SJCRH30 (cell line): ENCODE results near the gene ARHGEF17. TPM values are rescaled to one million over a fixed set of nuclear protein-coding genes. Genes with fewer than 3 reads are reported as not detected.
A peak's percentile ranks its signal among the peaks of the same experiment; 100 is the strongest.

Experiments used
- DNase-seq, 2 experiments: peaks; one replicate each; pipeline ENCODE4 v3.0.0-alpha.2; 2015 to 2020
- H3K27ac ChIP-seq: fragments of 250-450 bp; sonication (Bioruptor Pico); 2 replicates; pipeline ENCODE4 v1.5.1; 2020; ENCODE audit warnings: mild to moderate bottlenecking, moderate library complexity
- H3K27me3 ChIP-seq: fragments of 250-450 bp; sonication (Bioruptor Pico); 2 replicates; pipeline ENCODE4 v1.5.1; 2020; ENCODE audit warnings: mild to moderate bottlenecking, moderate library complexity
- H3K36me3 ChIP-seq: fragments of 250-450 bp; sonication (Bioruptor Pico); 2 replicates; pipeline ENCODE4 v1.5.1; 2020; ENCODE audit warnings: mild to moderate bottlenecking, moderate library complexity
- H3K4me1 ChIP-seq: fragments of 250-450 bp; sonication (Bioruptor Pico); 2 replicates; pipeline ENCODE4 v1.5.1; 2020; ENCODE audit warnings: mild to moderate bottlenecking, moderate library complexity
- H3K4me3 ChIP-seq: fragments of 250-450 bp; sonication (Bioruptor Pico); 2 replicates; pipeline ENCODE4 v1.5.1; 2020; ENCODE audit warnings: mild to moderate bottlenecking, moderate library complexity
- H3K9me3 ChIP-seq: fragments of 250-450 bp; sonication (Bioruptor Pico); replicated peaks from 2 replicates; pipeline ENCODE4 v1.5.1; 2020; ENCODE audit warnings: mild to moderate bottlenecking, moderate library complexity
- total RNA-seq: library from RNA; depleted of rRNA; stranded (reverse); fragments of >200 nt; shearing (Covaris generic); gene quantifications from 2 replicates; pipeline ENCODE4 v1.2.3, GENCODE V29; 2014

ARHGEF17 gene
- total RNA-seq, 1 experiment from 2014 or later, result 12.0 TPM

DNA sequence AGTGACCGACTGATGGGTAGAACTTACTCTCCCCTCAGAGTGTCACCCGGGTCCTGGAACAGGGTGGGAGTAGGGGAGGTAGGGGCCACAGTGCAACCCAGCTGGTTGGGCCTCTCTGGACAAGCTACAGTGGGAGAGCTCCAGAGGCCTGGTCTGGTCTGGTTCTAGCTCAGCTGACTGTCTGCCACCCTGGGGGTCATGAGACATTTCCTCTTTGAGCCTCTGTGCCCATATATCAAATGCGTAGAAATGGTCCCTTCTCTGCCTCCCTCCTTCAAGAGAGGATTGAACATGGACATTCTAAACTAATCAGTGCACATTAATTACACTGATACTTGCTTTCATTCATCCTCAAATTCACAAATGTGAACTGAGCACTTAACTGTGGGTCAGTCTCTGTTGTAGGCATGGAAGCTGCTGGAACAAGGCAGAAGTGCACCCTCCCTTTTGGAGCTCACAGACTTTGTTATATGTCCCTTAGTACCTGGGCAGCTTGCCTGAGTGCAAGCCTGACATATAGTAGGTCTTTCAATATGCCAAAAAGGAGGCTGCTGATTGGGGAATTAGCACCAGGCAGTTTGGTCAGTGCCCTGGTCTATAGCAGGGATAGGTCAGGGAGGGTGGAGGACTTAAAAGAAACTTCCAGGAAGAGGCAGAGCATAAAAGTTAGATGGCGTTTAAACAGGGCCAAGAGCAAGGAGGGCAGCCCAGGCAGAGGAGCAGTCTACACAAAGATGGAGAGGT lies 25.7 kb downstream of the ARHGEF17 start:
- no peaks in the 10 kb centered on the region for H3K9me3 ChIP-seq
- H3K27ac ChIP-seq, result no peak overlapping the region
- H3K36me3 ChIP-seq, result peaks cover 6% of the 10 kb centered on the region; the same call in 1 of the 2 replicates
- no peak for DNase-seq
- H3K27me3 ChIP-seq, result no peaks in the 10 kb centered on the region
- no peak overlapping the region for H3K4me3 ChIP-seq
- peaks cover 26% of the 10 kb centered on the region for H3K4me1 ChIP-seq

GRCh38 chr11:73334384-73335203 lies 26.5 kb downstream of the ARHGEF17 start:
- Histone ChIP-seq H3K4me1 (peaks cover 26% of the 10 kb centered on the region), H3K4me3 (no peak overlapping the region)
- DNase-seq, result peak; percentile 67 to 74

DNA sequence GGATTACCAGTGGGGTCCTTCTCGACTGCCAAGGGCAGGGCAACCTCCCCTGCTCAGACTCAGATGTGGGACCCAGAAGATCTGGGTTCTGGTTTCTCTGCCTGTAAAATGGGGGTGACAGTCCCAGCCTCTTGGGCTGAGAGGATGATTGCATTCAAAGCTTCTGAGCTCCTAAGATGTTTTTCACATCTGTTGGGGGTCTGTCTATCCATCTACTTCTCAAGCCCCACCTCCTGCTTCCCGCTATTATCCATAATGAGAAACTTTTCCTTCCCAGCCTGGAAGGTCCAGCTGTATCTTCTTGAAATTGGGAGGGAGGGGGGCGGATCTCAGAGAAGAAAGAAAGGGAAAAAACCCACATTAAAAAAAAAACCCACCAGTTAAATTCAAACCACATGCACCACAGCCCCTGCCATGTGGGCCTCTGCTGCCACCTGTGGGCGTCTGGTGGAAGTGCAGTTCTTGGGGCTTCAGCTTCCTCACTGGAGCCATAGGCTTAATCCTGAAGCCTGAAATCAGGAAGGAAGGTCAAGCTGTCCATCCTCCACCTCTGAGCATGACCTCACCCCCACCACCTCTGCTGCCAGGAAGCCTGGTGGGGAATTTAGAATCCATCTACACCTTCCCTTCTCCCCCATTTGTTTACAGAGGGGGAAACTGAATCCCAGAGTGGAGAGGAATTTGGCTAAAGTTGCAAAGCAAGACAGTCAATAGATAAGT lies 27.3 kb downstream of the ARHGEF17 start:
- H3K27me3 ChIP-seq, result no peaks in the 10 kb centered on the region
- H3K4me1 ChIP-seq, result peaks cover 26% of the 10 kb centered on the region
- H3K4me3 ChIP-seq, result no peak overlapping the region
- peak; percentile 74 to 90 for DNase-seq
- H3K27ac ChIP-seq, result peak overlapping the region; percentile 30
- peaks cover 6% of the 10 kb centered on the region; the same call in 1 of the 2 replicates for H3K36me3 ChIP-seq
- H3K9me3 ChIP-seq, result no peaks in the 10 kb centered on the region

More at GRCh38 chr11:73334384-73335203, 26.5 kb downstream of the ARHGEF17 start:
- Histone ChIP-seq H3K9me3 (no peaks in the 10 kb centered on the region), H3K27ac (peak overlapping the region; percentile 30), H3K36me3 (peaks cover 6% of the 10 kb centered on the region; the same call in 1 of the 2 replicates), H3K27me3 (no peaks in the 10 kb centered on the region)

DNA sequence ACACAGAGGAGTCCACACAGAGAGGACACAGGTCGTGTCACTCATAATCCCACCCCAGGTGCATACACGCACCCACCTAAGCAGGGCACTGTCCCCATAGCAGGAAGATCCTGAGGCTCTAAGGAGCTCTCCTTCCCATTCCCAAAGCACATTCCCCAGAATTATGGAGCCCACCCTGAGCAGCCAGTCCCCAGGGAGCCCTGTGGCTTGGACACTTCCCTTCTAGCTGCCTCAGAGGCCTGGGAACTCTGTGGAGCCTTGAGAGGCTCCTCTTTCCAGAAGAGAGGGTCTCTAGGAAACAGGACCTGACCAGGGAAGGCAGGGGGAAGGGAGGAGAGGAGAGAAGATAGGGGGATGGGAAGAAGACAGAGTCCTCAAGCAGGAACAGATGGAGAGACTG lies 29.8 kb downstream of the ARHGEF17 start:
- peaks cover 6% of the 10 kb centered on the region; the same call in 1 of the 2 replicates for H3K36me3 ChIP-seq
- no peak overlapping the region for H3K4me3 ChIP-seq
- DNase-seq, result no peak
- no peaks in the 10 kb centered on the region for H3K27me3 ChIP-seq
- H3K4me1 ChIP-seq, result peaks cover 21% of the 10 kb centered on the region
- no peak overlapping the region for H3K27ac ChIP-seq
- H3K9me3 ChIP-seq, result no peaks in the 10 kb centered on the region

DNA sequence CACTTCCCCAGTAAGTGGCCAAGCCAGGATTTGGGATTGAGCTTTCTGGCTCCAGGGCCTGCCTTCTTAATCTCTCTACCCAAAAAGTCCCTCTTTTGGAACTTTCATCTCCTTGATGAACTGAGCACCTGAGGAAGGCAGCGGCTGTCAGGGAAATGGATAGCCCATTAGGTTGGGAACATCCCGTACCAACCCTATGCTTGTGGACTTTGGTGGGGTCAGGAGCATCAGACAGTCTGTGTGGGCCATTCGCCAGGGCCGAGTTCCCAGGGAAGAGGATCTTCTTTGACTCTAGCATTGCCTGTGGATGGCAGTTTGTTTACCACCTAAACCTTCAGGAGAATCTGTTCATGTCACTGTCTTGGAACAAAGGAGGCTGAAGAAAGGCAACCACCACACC lies 30.2 kb downstream of the ARHGEF17 start:
- peaks cover 21% of the 10 kb centered on the region for H3K4me1 ChIP-seq
- H3K27ac ChIP-seq, result no peak overlapping the region
- no peaks in the 10 kb centered on the region for H3K9me3 ChIP-seq
- no peak for DNase-seq
- peaks cover 6% of the 10 kb centered on the region; the same call in 1 of the 2 replicates for H3K36me3 ChIP-seq
- no peak overlapping the region for H3K4me3 ChIP-seq
- no peaks in the 10 kb centered on the region for H3K27me3 ChIP-seq

- no peaks in the 10 kb centered on the region for H3K27me3 ChIP-seq
- no peak overlapping the region for H3K4me3 ChIP-seq
- no peak for DNase-seq
- no peaks in the 10 kb centered on the region for H3K9me3 ChIP-seq
- H3K27ac ChIP-seq, result no peak overlapping the region
- H3K4me1 ChIP-seq, result peaks cover 19% of the 10 kb centered on the region
- H3K36me3 ChIP-seq, result peaks cover 6% of the 10 kb centered on the region; the same call in 1 of the 2 replicates
Measured at GRCh38 chr11:73340164-73340563, 32.1 kb downstream of the ARHGEF17 start.

GRCh38 chr11:73342633-73343032 lies 34.6 kb downstream of the ARHGEF17 start:
- no peaks in the 10 kb centered on the region for H3K27me3 ChIP-seq

DNA sequence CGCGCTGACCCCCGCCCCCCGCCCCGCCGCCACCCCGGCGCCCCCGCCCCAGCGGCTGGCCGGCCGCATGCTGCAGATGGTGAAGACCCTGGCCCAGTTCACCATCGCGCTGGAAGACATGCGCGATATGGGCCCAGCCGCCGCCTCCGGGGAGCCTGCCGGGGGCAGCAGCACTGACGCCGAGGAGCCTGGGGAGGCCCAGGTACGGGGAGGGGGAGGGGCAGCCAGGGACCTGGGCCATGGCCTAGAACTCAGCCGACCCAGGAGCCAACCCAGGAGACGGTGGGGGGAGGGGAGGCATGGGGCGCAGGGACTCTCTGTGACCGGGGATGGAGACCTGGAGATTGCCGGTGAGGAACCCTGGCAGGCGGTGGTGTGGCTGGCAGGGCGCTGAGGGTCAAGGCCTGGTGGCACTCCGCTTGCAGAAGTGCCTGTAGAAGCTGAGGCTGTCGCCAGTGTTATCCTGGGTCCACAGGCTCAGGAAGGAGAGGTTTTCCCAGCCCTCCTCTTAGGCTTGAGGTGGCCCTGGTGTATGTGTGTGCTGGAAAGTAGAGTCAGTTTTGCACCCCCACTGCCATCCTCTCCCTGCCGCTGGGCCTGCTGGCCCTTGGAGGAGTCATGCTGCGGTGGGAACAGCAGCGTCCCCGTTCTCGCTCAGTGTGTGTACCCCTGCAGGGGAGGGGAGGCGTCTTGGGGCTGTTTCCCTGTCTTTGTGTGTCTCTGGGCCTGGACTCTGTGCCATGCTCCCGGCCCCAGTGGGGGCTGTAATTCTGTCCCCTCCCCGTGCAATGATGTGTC lies 35.2 kb downstream of the ARHGEF17 start:
- Histone ChIP-seq H3K9me3 (no peaks in the 10 kb centered on the region), H3K27me3 (no peaks in the 10 kb centered on the region), H3K4me3 (no peak overlapping the region), H3K36me3 (no peaks in the 10 kb centered on the region), H3K4me1 (peaks cover 12% of the 10 kb centered on the region; the same call in 1 of the 2 replicates), H3K27ac (peak overlapping the region; percentile 50)
- peak in 1 of 2 experiments; percentile 25 for DNase-seq

More at GRCh38 chr11:73342633-73343032, 34.6 kb downstream of the ARHGEF17 start:
- no peaks in the 10 kb centered on the region for H3K36me3 ChIP-seq
- peaks cover 12% of the 10 kb centered on the region; the same call in 1 of the 2 replicates for H3K4me1 ChIP-seq
- H3K27ac ChIP-seq, result no peak overlapping the region
- no peak for DNase-seq
- no peaks in the 10 kb centered on the region for H3K9me3 ChIP-seq
- no peak overlapping the region for H3K4me3 ChIP-seq

- Histone ChIP-seq H3K27ac (peak overlapping the region; percentile 50), H3K27me3 (no peaks in the 10 kb centered on the region), H3K4me1 (peaks cover 12% of the 10 kb centered on the region; the same call in 1 of the 2 replicates), H3K4me3 (peak overlapping the region; percentile 23), H3K9me3 (no peaks in the 10 kb centered on the region), H3K36me3 (no peaks in the 10 kb centered on the region)
- peak; percentile 69 to 71 for DNase-seq
Measured at GRCh38 chr11:73344191-73344607, 36.1 kb downstream of the ARHGEF17 start.

DNA sequence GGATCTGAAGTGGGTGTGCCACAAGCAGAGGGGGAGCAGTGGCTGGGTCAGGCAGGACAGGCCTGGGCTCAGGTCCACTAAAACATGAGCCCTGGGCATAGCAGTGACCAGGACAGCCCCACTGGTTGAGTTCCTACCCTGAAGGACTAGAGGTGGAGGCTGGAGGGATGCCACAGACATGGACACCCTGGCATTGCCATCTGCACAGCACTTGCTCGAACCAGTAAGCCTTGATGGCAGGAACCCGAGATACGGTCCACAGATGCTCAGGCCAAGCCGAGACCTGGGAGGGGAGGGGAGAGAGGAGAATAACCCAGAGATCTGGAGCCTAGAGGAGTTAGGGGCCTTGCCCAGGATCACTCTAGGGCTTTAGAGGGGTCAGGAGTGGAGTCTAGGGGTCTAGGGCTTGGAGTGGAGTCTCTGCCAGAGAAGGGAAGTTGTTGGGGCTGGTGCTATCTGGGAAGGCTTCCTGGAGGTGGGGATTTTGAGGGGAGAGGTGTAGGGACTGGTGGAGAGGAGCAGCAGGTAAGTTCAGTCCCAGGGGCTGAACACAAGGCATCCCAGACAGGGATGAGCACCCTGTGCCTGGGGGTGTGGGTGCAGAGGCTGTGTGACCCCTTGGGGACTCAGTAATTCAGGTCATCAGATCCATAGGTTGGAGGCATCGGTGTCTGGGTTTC lies 37.5 kb downstream of the ARHGEF17 start:
- DNase-seq, result no peak
- no peak overlapping the region for H3K4me3 ChIP-seq
- no peaks in the 10 kb centered on the region for H3K36me3 ChIP-seq
- H3K27me3 ChIP-seq, result no peaks in the 10 kb centered on the region
- H3K9me3 ChIP-seq, result no peaks in the 10 kb centered on the region
- peaks cover 12% of the 10 kb centered on the region; the same call in 1 of the 2 replicates for H3K4me1 ChIP-seq
- H3K27ac ChIP-seq, result no peak overlapping the region

DNA sequence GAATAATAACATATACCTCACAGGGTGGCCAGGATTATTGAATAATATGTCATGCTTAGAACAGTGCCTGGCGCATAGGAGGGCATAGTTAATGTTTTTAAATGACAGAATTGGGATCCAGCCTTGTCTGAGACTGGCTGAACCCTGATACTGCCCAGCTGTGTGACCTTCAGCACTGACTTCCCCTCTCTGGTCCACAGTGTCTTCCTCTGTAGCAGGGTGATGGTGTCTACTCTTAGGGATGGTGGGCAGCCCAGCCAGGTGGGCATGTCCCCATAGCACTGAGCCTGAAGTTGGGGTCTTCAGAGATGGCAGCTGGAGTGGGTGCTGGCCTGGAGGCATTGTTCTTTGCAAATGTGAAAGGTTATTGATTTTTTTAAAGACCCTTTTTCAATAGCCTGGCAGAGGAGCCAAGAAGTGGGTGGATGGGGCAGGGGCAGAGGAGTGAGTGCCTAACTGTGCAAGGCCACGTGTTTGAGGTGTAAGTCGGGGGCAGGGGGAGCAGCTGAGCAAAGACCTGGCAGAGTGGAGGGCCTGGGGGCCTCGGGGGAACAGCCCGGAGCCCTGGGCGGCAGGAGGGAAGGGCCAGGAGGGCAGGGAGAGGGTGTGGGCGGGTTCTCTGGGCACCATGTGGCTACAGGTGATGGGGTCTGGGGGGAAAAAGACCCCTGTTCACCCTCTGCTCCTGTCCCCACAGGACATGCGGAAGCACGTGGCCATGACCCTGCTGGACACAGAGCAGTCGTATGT lies 38.3 kb downstream of the ARHGEF17 start:
- no peak for DNase-seq
- Histone ChIP-seq H3K9me3 (no peaks in the 10 kb centered on the region), H3K27me3 (no peaks in the 10 kb centered on the region), H3K4me1 (peaks cover 12% of the 10 kb centered on the region; the same call in 1 of the 2 replicates), H3K27ac (no peak overlapping the region), H3K36me3 (no peaks in the 10 kb centered on the region), H3K4me3 (no peak overlapping the region)

- Histone ChIP-seq H3K27me3 (no peaks in the 10 kb centered on the region), H3K9me3 (no peaks in the 10 kb centered on the region), H3K4me1 (peaks cover 12% of the 10 kb centered on the region; the same call in 1 of the 2 replicates), H3K36me3 (no peaks in the 10 kb centered on the region), H3K4me3 (no peak overlapping the region), H3K27ac (no peak overlapping the region)
- no peak for DNase-seq
Measured at GRCh38 chr11:73347067-73347466, 39.0 kb downstream of the ARHGEF17 start.

GRCh38 chr11:73348838-73349237 lies 40.8 kb downstream of the ARHGEF17 start:
- Histone ChIP-seq H3K4me3 (no peak overlapping the region), H3K9me3 (no peaks in the 10 kb centered on the region), H3K36me3 (no peaks in the 10 kb centered on the region), H3K27ac (no peak overlapping the region), H3K4me1 (peaks cover 9% of the 10 kb centered on the region; the same call in 1 of the 2 replicates), H3K27me3 (no peaks in the 10 kb centered on the region)
- no peak for DNase-seq
